DOHH2 (cell line): Measurements from ENCODE around the gene COPS9.

Experiments
- EZH2phosphoT487 ChIP-seq: fragments of 200-600 bp; sonication (generic); IDR thresholded peaks from 2 replicates; pipeline ENCODE4 v1.6.1; 2017; ENCODE audit warnings: borderline replicate concordance, mild to moderate bottlenecking, antibody characterized with exemption, low read length, moderate library complexity, mixed read lengths
- TF ChIP-seq, protein P1 (sequence below): fragments of 200-600 bp; sonication (generic); IDR thresholded peaks from one replicate; pipeline ENCODE4 v1.5.1; 2014; ENCODE audit warnings: antibody characterized with exemption, mild to moderate bottlenecking, low read depth, low read length; ENCODE audit not compliant: poor library complexity, severe bottlenecking

DNA sequence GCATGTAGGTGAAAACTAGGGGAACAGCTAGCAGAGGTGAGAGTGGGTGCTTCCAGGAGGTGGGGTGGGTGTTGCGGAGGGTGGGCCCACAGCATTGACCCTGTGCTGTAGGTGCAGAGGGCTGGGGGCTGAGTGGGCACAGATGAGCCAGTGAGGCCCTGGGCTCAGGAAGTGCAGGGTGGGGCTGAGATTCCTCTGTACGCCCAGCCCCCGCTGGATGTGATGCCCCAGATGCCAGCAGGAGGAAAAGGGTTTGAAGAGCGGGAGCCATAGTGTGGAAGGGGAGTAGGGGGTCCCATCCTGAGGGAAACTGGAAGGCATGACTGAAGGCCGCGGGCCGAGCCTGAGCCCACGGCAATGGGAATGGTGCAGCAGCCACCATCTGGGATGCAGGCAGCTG, 18.5 kb upstream of the COPS9 start:
- TF ChIP-seq, protein P1, sequence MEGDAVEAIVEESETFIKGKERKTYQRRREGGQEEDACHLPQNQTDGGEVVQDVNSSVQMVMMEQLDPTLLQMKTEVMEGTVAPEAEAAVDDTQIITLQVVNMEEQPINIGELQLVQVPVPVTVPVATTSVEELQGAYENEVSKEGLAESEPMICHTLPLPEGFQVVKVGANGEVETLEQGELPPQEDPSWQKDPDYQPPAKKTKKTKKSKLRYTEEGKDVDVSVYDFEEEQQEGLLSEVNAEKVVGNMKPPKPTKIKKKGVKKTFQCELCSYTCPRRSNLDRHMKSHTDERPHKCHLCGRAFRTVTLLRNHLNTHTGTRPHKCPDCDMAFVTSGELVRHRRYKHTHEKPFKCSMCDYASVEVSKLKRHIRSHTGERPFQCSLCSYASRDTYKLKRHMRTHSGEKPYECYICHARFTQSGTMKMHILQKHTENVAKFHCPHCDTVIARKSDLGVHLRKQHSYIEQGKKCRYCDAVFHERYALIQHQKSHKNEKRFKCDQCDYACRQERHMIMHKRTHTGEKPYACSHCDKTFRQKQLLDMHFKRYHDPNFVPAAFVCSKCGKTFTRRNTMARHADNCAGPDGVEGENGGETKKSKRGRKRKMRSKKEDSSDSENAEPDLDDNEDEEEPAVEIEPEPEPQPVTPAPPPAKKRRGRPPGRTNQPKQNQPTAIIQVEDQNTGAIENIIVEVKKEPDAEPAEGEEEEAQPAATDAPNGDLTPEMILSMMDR, result no peak
- no peak for TF ChIP-seq EZH2phosphoT487
